ENCODE measurements around the gene TSPAN6.

TSPAN6 gene

DNA sequence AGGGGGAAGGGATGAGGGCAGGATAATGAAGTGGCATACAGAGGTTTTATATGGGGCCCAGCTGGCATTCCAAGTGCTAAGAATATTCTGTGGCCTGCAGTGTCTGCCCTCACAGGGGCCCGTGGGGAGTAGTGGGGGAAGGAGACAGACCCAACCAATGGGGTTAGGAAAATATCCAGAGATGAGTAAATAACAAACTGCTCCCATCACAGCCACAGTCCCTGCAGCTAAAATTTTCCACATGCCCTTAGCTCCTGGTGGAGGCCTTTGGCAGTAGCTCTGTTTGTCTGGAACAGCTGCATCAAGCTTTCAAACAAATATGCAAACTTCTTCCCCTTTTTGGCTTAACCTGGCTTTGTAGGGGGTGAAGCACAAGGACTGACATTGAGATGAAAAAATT, 10.5 kb upstream of the TSPAN6 start:
- no peak for DNase-seq

DNA sequence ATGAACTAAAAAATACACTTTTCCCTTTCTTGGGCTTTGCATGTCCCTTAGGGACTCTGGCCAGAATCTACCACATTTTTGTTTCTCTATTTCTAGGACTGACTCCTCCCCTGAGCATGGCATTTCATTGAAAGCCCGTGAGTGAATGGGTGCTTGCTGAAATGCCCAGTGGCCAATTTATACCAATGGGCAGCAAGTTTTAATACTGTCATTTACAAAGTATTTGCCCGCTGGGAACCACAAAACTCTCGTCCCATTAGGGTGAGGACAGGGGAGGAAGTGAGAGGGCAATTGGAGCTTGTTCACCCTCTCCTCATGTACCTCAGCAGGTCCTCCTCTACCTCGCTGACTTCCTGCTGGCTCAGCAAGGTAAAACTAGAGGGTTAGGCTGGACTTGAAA, 8.5 kb upstream of the TSPAN6 start:
- no peak for DNase-seq

DNA sequence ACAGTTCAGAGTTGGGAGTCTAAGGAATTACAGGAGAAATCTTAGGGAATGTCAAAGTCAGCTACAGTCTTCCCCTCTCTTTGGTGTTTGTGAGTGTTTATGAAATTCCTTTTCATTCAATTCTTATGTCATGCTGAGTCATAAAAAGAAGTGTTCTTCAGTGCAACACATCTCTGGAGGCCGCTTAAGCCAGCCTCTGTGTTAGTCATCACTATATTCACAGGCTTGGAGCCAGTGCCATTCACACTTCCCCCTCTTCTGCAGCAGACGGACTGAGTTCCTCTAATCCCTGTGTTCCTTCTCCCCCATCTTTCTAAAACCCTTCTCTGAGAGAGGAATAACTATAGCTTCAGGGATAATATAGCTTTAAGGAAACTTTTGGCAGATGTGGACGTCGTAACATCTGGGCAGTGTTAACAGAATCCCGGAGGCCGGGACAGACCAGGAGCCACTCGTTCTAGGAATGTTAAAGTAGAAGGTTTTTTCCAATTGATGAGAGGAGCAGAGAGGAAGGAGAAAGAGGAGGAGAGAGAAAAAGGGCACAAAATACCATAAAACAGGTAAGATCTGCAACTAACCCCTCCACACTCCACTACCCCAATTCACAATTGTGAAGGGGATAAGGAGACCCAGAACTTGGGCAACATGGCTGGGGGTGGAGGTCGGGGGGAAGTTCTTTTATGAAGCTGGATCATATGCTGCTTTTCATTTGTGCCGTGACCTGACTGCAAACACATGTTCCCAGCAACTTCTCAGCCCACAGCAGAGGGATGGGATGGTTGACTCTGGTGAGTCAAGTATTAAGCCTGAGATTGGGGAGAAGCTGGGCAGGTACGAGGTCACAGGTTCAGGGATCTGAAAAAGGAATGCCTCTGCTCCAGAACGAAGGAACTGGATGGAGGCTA, 7.6 kb upstream of the TSPAN6 start, which contains the start of gene SRPX2:
SRPX2 (plus strand) TSS at position 244 of the 905 bp plus-strand sequence. CDS start 2,124 bp downstream, outside the sequence.
- peak in 1 of 2 donors; percentile 14 for DNase-seq

DNA sequence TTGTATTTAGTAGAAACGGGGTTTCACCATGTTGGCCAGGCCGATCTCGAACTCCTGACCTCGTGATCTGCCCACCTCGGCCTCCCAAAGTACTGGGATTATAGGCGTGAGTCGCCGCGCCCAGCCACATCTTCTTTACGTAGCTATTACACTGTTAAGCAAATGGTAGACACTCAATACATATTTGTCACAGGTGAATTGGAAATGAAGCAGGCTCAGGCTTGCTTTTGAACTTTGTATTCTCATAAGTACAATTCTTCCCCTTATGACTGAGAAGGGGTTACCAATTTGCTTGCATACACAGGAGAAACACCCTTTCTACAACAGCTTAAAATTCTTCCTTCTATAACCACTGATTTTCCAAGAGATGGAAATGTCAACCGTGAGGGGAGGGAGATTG, 6.6 kb upstream of the TSPAN6 start:
- DNase-seq: no peak

DNA sequence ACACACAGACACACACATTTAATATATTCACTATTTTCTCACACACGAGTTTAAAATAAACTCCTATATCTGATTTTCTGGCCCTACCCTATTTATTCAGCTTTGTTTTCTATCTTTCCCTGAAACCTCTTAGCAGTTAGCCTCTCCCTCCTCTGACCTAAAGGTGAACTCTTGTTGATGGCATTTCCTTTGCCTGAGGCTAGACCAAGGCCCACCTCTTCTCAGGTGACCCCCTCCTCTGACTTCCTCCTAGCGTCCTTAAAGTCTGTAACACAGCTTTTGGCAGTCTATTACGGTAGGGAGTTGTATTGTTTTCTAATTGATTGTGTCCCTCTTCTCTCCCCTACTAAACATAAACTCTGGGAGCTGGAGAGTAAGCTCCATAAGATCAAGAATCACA, 5.7 kb upstream of the TSPAN6 start:
- no peak for DNase-seq

DNA sequence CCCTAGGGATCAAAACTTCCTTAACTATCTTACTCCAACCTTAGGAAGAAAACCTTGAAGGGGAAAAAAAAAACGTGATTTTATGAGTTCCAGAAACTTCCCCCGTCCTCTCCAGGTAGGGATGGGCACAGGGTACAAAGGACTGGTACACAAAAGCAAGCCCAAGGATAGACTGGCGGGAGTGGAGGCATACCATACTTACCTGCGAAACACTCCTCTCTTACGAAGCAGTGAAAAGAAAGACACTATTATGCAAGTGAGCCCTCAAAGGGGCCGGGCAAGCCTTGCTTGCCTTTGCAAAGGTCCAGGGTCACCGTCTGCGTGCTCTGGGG, 651 bp downstream of the TSPAN6 start:
- DNase-seq: no peak

DNA sequence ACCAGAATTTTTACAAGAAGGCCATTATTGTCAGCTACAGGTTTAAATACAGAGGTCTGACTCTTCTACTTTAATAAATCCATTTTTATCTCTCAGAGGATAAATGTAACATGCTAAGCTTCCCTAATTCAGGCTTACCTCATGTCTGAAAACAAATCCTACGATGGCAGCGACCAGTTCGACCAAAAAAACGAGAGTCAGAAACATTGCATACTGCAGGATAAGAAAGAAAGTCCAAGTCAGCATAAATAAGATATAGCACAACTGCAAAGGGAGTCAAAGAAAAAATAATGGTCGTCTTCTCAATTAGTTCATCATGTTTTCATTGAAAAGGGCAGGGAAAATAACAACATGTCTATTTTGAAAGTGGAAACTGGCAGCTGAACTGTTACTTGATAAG, 1.6 kb downstream of the TSPAN6 start:
- no peak for DNase-seq

DNA sequence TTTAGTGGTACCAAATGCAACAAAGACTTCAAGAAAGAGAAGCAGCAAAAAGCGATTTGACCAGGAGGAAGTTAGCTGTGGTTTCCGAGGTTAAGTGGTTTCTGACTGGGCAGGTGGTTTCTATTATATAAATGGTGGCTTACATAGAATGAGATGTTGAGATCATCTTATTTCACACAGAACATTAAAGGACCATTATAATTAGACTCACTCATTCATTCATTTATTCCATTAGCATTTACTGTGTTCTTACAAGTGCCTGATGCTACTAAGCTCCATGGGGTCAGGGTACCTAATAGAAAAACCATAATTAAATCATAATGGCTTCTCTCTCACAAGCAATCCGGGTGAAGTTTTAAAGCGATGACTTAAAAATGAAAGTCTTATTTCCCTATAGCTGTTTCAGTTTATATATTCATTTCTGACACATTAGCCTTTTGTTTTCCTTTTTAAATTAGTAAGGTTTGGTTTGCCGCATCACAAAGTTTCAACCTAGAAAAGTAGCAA, 10.6 kb downstream of the TSPAN6 start:
- no peak for DNase-seq

DNA sequence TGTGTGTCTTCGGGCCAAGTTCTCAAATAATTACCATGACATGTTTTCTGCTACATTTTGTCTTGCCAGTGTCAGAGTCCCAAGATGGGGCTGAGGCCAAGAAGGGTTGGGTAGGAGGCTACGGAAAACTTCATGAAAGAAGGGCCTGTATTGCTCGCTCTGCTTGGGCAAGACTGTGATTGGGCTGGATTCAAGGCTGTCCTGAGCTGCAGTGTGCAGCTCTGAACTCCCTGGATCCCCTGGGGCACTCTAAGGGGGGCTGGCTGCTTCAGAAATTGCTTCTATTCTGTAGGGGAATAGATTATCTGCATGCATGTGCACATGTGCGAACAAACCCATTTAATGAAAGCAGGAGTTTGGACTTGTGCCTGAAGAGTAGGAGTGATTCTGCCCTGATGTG, 13.6 kb downstream of the TSPAN6 start:
- no peak for DNase-seq

DNA sequence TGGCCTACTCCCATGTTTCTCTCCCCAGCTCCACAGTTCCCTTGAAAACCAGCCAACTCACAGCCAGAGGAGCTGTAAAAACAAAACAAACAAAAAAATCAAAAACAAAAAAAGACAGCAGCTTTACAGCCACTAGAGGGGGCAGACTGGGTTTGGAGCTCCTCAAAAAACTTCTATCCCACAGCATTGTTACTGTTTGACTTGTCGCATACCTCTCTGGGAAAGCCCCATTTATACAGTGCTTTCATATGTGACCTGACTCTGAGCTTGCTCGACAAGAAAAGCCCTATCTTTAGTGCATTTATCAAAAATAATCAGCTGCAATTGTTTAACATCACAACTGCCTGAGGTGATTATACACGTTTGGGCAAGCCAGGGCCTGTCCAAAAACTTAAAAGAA, 21.6 kb downstream of the TSPAN6 start:
- DNase-seq: no peak

DNA sequence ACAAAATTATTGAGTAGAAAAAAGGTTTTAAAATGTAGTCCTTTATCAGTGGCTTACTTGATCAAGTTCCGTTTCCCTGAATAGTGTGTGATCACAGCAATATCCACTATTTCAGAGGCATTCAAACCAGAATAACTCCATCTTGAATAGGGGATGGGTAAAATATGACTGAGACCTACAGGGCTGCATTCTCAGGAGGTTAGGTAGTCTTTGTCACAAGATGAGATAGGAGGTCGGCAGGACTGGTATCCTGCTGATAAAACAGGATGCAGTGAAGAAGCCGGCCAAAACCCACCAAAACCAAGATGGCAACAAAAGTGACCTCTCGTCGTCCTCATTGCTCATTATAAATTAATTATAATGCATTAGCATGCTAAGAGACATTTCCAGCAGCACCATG, 24.7 kb downstream of the TSPAN6 start:
- no peak for DNase-seq

DNA sequence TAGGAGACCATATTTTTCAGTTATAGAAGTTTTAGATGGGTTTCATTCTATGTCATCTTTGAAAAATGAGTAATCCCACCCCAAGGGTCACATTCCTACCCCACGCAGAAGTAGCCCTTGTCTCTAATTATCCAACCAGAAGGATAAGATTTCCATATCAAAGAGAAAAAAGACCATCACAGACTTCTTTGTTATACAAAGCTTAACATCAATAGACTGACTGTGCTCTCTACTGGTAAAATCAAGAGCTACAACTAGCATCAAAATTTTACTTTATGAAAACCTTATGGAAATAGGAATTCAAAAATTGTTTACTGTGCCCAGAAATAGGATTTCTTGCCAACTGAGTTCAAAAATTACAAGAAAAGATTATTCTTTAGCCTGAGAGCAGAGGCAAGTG, 27.0 kb downstream of the TSPAN6 start:
- DNase-seq: no peak

DNA sequence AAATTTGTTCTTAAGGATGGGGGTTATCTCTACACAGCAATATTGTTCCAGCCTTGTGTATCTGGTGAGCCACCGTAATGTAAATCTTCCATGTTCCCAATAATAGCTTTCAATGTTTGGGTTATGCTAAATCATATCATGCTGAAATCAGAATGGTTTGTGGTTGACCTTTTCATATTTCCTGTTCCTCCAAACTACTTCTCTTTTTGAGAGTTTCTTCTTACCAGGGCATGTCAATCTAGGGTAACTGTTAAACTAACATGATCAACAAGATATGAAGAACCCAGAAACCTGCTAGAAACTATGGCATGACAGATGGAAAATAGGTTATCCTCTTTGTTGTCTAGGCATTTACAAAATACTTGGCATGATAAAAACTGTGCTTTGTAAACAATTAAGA, 29.9 kb downstream of the TSPAN6 start:
- no peak for DNase-seq

DNA sequence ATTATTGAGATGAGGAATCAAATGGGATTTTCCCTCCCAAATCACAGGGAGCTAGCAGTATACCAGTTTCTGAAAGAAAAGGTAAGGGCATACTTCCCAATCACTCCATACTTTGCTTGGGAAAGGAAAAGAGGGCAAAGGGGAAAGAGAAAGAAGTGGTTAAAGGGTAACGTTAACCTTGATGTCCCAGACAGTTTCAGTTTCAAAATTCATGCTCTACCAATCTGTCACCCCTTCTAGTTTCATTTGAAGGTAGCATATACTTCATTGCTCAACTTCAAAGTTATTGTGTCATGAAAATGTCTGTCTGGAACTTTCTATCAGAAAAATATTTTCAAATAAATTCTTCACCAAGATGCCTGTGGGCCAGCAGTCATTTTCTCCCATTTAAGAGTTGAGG, 35.8 kb downstream of the TSPAN6 start:
- no peak for DNase-seq

DNA sequence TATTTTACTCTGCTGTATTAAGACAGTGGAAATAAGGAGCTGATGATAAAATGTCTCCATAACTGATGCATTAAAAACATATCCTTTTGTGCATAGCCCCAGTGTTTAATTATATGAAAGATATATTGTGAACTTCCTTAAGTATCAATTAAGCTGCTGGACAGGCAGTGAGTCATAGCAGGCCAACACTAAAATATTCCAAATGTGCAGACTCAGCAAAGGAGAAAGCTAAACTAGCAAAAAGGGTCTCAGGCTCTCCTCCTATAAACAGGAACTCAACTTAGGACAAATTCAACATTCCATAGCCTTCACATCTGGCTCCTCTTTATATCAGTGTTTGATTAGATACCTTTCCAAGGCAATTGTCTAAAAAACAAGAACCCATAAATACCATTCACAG, 36.3 kb downstream of the TSPAN6 start:
- DNase-seq: no peak

DNA sequence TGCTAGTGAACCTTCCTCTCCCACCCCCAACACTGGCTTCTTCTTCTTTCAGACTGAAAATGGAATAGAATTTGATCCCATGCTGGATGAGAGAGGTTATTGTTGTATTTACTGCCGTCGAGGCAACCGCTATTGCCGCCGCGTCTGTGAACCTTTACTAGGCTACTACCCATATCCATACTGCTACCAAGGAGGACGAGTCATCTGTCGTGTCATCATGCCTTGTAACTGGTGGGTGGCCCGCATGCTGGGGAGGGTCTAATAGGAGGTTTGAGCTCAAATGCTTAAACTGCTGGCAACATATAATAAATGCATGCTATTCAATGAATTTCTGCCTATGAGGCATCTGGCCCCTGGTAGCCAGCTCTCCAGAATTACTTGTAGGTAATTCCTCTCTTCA, 37.1 kb downstream of the TSPAN6 start:
- DNase-seq: no peak

DNA sequence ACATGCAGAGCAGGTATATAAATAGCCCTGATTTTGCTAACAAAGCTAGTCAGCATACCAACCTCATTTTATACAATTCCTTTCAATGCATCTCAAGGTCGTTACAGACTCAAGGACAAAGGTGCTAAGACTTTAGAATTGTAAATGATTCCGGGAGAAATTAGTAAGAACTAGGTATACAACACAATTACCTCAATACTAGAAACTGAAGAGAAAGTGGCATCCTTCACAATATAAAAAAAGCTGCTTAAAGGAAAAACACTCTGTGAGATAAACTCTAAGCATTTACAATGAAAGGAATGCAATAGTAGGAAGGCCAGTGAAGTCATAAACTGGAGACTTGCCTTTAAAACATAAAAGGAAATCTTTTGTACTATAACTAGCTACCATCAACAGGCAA, 40.0 kb downstream of the TSPAN6 start:
- no peak for DNase-seq

DNA sequence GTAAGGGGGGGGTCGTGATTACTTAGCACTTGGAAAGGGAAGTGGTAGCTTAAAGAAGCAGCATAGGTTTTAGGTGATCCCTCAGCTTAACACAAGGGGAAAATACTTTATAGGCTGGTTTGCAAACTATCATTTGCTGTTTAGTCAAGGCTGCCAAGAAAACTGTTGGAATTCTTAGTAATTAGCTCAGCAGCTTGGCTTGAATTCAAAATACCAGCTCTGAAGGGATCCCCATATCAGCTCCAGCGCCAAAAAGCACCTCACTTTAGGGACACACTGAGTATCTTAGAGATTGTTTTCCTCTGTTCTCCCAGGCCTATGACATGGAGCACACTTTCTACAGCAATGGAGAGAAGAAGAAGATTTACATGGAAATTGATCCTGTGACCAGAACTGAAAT, 43.0 kb downstream of the TSPAN6 start:
- DNase-seq: no peak

DNA sequence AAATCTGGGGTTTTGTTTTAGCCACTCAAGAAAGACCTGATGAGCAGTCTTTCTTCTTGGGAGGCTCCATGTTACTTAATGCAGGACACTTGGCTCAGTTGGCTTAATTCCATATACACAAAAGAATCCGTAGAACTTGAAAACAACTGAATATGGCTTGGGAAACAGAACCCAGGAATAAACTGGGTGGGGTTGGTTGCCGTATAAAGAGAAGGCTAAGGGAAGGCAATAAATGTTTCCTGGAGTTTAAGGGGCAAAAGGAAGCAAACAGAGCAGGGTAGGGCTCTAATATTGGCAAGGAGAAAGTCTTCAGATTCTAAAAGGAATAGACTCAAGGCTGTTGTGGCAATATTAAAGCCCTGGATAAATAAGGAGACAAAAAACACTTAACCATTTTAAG, 43.5 kb downstream of the TSPAN6 start:
- DNase-seq: no peak

DNA sequence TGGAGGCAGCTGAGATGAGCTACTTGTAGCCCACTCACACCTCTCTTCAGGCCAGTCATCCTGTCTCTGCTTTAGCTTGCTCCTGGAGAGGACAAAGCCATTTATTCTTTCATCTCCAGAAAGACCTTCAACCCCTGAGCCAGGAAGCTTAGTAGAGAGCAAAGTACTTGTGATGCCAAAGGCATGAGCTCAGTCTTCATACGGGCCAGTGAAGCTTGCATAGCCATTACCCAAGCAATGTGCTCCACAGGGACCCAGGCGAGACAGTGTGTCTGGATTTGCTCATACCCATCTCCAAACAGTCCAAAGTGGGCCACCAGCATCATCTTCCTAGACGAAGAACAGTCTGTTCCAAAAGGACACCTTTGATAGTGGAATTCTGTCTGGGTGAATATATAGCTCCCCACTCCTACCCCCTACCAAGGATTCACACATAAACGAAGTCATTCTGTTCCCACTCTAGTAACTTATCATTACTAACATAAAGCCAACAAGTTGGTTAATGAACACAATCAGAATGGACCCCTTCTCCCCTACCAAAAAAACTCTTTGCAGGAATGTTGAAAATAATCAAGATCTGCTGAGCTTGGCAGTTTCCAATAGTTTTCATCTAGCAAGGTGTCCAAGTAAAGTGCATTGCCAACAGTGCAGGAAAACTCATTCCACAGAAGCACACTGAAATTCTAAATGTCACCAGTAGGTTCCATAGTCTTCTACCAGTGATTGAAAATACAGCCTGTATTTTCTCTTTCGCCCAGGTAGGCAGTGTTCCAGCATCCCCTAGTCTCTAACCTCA, 45.2 kb downstream of the TSPAN6 start:
- DNase-seq: no peak

DNA sequence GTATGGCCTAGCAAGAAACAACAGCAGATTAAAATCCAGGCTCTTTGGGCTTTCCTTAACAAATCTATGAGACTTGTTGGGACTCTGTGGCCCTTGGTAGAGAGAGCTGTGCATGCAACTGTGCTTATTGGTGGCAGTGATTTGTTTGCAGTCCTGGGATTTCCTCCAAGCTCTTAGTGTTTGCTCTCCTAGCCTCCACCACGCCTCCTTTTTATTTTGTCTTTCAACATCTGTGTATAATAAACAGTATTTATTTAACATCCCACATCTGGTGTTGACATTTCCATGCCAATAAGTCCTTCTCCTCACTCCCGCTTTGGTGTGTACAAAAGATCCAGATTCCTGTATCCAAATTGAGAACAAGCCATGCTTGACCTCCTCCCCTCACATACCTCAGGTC, 48.7 kb downstream of the TSPAN6 start:
- DNase-seq: no peak

DNA sequence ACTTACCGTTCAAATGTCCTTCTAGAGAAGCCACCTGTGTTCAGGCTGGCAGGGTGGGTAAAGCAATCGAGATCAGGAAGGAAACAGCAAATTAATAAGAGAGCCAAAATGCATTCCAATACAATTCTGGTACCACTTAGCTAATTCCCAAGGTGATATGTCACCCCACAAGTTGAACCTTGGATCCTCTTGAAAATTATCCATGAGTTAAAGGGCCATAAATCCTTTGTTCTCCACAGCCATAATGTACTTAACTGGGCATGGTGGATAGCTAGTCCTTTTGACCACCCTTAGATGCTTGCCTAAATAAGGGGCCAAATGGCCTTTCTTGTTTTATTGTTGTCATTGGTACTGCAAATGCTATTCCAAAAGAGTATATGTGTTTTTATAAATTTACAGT, 49.9 kb downstream of the TSPAN6 start:
- no peak for DNase-seq

DNA sequence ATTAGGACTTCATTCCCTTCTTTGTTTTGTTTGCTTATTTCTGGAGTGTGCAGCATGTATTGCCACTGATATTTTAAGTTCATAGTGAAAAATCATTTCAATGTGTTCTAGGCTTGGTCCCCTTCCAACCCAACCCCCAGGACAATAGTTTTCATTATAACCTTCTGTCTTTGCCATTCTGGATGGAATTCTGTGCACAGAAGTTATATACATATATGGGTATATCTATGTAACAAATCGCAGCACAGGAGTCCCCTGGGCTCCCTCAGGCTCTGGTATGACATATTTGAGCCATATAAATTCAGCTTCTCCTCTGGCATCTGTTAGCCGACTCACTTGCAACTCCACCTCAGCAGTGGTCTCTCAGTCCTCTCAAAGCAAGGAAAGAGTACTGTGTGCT, 52.0 kb downstream of the TSPAN6 start, which contains the start of gene TNMD:
TNMD (plus strand) TSS at position 326 of the 400 bp plus-strand sequence. CDS start 83 bp downstream, outside the sequence.
- DNase-seq: no peak
